ENCODE measurements around the gene ABCF2.
A peak's percentile ranks its signal among the peaks of the same experiment; 100 is the strongest.

Gene ABCF2

DNA sequence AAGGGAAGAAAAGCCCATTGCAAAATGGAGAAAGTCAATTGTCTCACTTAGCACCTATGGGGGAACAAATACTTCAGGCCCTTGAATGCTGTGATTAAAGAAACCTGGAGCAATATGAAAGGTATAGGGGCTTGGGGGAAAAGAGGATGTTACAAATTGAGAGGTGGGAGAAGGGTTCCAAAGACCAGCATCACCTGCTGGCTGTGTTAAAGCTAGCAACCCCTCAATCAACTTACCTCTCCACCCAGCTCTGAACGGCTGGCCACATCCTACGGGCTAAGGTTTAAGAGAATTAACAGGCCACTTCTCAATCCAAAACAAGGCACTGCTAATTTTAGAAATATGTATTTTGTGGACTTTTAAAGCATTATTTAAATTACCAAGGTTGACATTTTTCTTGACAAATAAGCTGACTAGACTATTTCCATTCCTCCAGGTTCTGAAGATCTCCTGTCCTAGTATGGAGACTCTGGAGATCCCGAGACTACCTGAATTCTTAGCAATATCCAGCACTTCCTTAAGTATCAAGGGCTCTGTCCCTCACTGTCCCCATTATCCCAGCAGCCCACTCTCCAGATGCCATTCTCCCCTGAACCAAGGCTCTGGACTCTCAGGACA, 15.7 kb downstream of the ABCF2 start:
- Histone ChIP-seq H3K4me3 (ENCODE audit: low read depth, low read length) (no peak overlapping the region), H3K27ac (no peak overlapping the region), H3K27me3 (replicated peaks) (no peaks in the 10 kb centered on the region), H3K36me3 (replicated peaks) (peaks cover 30% of the 10 kb centered on the region)
- in situ Hi-C loops (cut with HindIII; ENCODE audit: low pct_ligation_motif_present, low sequenced_read_pairs), result no loop called here
- TF ChIP-seq, protein P1, sequence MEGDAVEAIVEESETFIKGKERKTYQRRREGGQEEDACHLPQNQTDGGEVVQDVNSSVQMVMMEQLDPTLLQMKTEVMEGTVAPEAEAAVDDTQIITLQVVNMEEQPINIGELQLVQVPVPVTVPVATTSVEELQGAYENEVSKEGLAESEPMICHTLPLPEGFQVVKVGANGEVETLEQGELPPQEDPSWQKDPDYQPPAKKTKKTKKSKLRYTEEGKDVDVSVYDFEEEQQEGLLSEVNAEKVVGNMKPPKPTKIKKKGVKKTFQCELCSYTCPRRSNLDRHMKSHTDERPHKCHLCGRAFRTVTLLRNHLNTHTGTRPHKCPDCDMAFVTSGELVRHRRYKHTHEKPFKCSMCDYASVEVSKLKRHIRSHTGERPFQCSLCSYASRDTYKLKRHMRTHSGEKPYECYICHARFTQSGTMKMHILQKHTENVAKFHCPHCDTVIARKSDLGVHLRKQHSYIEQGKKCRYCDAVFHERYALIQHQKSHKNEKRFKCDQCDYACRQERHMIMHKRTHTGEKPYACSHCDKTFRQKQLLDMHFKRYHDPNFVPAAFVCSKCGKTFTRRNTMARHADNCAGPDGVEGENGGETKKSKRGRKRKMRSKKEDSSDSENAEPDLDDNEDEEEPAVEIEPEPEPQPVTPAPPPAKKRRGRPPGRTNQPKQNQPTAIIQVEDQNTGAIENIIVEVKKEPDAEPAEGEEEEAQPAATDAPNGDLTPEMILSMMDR (IDR thresholded peaks at IDR 0.05; ENCODE audit: low read depth, low read length, missing control alignments), result peak; percentile 3
- DNase-seq, result no peak

DNA sequence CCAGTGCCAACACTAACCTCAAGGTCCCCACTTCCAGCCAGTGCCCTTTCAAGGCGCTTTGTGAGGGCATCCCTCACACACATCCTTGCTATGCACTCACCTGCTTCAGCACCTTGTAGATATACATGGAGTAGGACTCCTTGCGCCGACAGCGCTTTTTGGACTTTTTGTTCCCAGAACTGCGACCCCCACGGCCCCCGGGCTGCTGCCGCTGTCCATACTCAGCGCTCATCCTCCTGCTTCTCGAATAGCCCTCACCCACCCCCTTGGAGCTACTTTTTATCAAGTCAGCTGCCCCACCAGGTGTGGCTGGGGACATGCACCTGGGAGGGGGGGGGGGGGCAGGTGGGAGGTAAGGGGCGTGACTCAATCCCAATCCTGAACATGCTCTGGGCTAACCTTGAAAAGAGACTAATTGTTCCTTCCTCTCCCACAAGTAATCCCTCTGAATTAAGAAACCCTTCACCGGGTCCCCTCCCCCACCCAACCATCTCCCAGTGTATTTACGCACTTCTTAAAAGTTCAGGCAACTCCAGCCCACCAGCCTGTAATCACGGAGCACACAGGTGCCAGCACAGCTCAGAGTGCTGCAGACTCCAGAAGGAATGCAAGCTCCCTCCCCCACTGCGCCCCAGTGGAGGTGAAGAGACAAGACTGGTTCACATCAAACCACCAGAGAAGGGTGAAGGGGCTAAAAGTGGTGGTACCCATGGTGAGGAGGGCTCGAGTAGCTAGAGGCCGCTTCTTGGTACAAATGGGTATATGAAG, 16.7 kb downstream of the ABCF2 start, which contains the start of gene H2BK1:
H2BK1 (minus strand) TSS at position 402 of the 768 bp plus-strand sequence; CDS start at position 232, 170 bp downstream.
- Histone ChIP-seq H3K27me3 (replicated peaks) (no peaks in the 10 kb centered on the region), H3K4me3 (ENCODE audit: low read depth, low read length) (no peak within 1 kb of the TSS), H3K27ac (no peak within 1 kb of the TSS), H3K36me3 (replicated peaks) (peaks cover 21% of the 10 kb centered on the region)
- no peak for DNase-seq
- in situ Hi-C loops (cut with HindIII; ENCODE audit: low pct_ligation_motif_present, low sequenced_read_pairs), result no loop called here
- TF ChIP-seq, protein P1 (IDR thresholded peaks at IDR 0.05; ENCODE audit: low read depth, low read length, missing control alignments), result no peak

DNA sequence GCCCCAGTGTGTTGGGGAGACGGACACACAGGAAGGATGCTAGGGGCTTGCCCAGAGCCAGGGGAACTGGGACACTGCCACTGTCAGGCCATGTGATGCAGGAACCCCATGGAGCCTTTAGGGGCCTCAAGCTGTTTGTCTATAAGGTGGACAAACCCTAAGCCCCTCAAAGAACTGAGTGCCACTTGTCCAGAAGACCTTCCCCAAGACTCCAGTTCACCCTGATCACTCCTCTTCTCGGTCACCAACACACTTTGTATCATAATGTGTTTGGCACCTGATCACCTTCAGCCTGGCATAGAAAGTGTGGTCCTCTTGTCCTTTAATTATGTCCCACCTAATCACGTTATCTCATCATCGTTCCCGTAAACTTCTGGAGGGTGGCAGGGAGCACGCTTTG, 17.4 kb downstream of the ABCF2 start:
- TF ChIP-seq, protein P1 (IDR thresholded peaks at IDR 0.05; ENCODE audit: low read depth, low read length, missing control alignments), result no peak
- in situ Hi-C loops (cut with HindIII; ENCODE audit: low pct_ligation_motif_present, low sequenced_read_pairs), result no loop called here

DNA sequence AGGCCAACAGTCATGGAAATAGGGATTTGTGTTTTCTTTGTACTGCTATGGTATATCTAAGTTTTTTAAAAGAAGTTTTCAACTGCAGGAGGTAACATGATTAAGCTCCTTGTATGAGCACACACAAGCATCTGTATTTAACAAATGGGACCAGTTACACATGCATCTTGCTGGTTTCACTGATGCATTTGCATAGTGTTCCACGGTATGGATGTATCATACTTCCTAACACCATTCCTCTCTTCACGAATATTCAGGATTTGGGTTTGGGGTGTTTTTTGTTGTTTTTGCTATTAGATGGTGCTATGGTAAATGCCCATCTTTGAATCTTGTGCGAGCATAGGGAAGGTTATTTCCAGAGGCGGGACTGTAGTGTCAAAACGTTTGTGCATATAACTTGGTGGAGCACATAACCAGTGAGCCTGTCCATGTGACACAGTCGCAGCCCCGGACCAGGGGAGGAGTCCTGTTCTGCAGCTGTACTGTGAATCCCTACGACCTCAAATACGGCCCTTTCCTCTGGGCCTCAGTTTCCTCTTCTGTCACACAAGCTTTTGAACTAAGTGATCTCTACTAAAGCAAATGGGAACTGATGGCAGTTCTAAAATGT, 18.6 kb downstream of the ABCF2 start:
- H3K4me3 ChIP-seq (ENCODE audit: low read depth, low read length), result no peak overlapping the region
- in situ Hi-C loops (cut with HindIII; ENCODE audit: low pct_ligation_motif_present, low sequenced_read_pairs), result no loop called here
- H3K27ac ChIP-seq, result no peak overlapping the region
- no peak for DNase-seq
- peaks cover 4% of the 10 kb centered on the region for H3K27me3 ChIP-seq (replicated peaks)
- H3K36me3 ChIP-seq (replicated peaks), result peaks cover 9% of the 10 kb centered on the region
- TF ChIP-seq, protein P1 (IDR thresholded peaks at IDR 0.05; ENCODE audit: low read depth, low read length, missing control alignments), result no peak

More for the DNA sequence above, 17.4 kb downstream of the ABCF2 start:
- H3K4me3 ChIP-seq (ENCODE audit: low read depth, low read length), result no peak overlapping the region
- no peak overlapping the region for H3K27ac ChIP-seq
- peaks cover 14% of the 10 kb centered on the region for H3K36me3 ChIP-seq (replicated peaks)
- no peak for DNase-seq
- no peaks in the 10 kb centered on the region for H3K27me3 ChIP-seq (replicated peaks)

DNA sequence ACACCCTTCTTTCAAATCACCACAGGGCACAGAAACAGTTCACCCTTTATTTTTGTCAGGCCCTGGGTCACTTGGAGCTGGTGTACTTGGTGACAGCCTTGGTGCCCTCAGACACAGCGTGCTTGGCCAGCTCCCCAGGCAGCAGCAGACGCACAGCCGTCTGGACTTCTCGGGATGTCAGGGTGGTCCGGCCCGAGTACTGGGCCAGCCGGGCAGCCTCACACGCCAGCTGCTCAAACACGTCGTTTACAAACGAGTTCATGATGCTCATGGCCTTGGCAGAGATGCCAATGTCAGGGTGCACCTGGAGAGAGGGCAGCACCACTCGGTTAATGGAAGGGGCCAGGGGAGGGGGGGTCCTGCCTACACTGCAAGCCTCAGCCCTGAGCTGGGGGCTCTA, 19.2 kb downstream of the ABCF2 start:
- no peak overlapping the region for H3K27ac ChIP-seq
- no peak overlapping the region for H3K4me3 ChIP-seq (ENCODE audit: low read depth, low read length)
- peaks cover 6% of the 10 kb centered on the region for H3K36me3 ChIP-seq (replicated peaks)
- no peak for DNase-seq
- TF ChIP-seq, protein P1 (IDR thresholded peaks at IDR 0.05; ENCODE audit: low read depth, low read length, missing control alignments), result no peak
- H3K27me3 ChIP-seq (replicated peaks), result peaks cover 7% of the 10 kb centered on the region
- in situ Hi-C loops (cut with HindIII; ENCODE audit: low pct_ligation_motif_present, low sequenced_read_pairs), result no loop called here

Data from brain microvascular endothelial cell (primary cell).